HEK293T (cell line): ENCODE measurements around the gene TTC39B.

Experiments
- ARNT ChIP-seq: fragments of 450-650 bp; IDR thresholded peaks from 2 replicates; pipeline ENCODE4 v1.6.1; 2017; ENCODE audit warnings: mild to moderate bottlenecking
- BHLHE40 ChIP-seq: fragments of 450-650 bp; IDR thresholded peaks from 2 replicates; pipeline ENCODE4 v1.6.1; 2016; ENCODE audit warnings: mild to moderate bottlenecking, moderate library complexity, borderline replicate concordance
- CTBP1 ChIP-seq: fragments of 450-650 bp; IDR thresholded peaks from 2 replicates; pipeline ENCODE4 v1.6.1; 2016; ENCODE audit warnings: borderline replicate concordance
- ELF4 ChIP-seq: fragments of 450-650 bp; IDR thresholded peaks from 2 replicates; pipeline ENCODE4 v1.6.1; 2017; ENCODE audit warnings: antibody characterized with exemption
- FOXA1 ChIP-seq: fragments of 450-650 bp; IDR thresholded peaks from 2 replicates; pipeline ENCODE4 v1.6.1; 2016; ENCODE audit warnings: mild to moderate bottlenecking
- FOXK2 ChIP-seq: fragments of 450-650 bp; IDR thresholded peaks from 2 replicates; pipeline ENCODE4 v1.6.1; 2016; ENCODE audit warnings: mild to moderate bottlenecking
- FOXM1 ChIP-seq: fragments of 450-650 bp; IDR thresholded peaks from 2 replicates; pipeline ENCODE4 v1.6.1; 2017; ENCODE audit warnings: mild to moderate bottlenecking, borderline replicate concordance
- HDGF ChIP-seq: fragments of 450-650 bp; IDR thresholded peaks from 2 replicates; pipeline ENCODE4 v1.6.1; 2017; ENCODE audit warnings: antibody characterized with exemption, borderline replicate concordance
- NFRKB ChIP-seq: fragments of 450-650 bp; IDR thresholded peaks from 2 replicates; pipeline ENCODE4 v1.6.1; 2016; ENCODE audit warnings: mild to moderate bottlenecking, moderate library complexity
- SP1 ChIP-seq: fragments of 450-650 bp; IDR thresholded peaks from 2 replicates; pipeline ENCODE4 v1.6.1; 2017
- SUZ12 ChIP-seq: fragments of 450-650 bp; IDR thresholded peaks from 2 replicates; pipeline ENCODE4 v1.6.1; 2016; ENCODE audit warnings: mild to moderate bottlenecking
- TARDBP ChIP-seq: fragments of 450-650 bp; IDR thresholded peaks from 2 replicates; pipeline ENCODE4 v1.6.1; 2016
- ZNF384 ChIP-seq: fragments of 450-650 bp; IDR thresholded peaks from 2 replicates; pipeline ENCODE4 v1.6.1; 2016

GRCh38 chr9:15140051-15140450 lies 167.0 kb downstream of the TTC39B start:
- TF ChIP-seq BHLHE40, result no peak
- no peak for TF ChIP-seq FOXK2
- no peak for TF ChIP-seq SUZ12
- no peak for TF ChIP-seq FOXA1
- no peak for TF ChIP-seq CTBP1
- TF ChIP-seq SP1, result no peak
- TF ChIP-seq ZNF384, result no peak
- TF ChIP-seq TARDBP, result no peak
- TF ChIP-seq FOXM1, result no peak
- TF ChIP-seq ELF4, result no peak
- TF ChIP-seq ARNT, result no peak
- no peak for TF ChIP-seq HDGF
- TF ChIP-seq NFRKB, result no peak
